GM21381 (cell line): ENCODE measurements around the gene C3orf80.
A peak's percentile ranks its signal among the peaks of the same experiment; 100 is the strongest.
"Not testable (repeated sequence)": the region's sequence is repeated elsewhere in the genome, so short reads cannot be mapped to it uniquely, and the experiment has no call there.

Source experiments
- ATAC-seq: cut with Tn5 transposase; IDR thresholded peaks from one replicate; pipeline ENCODE4 v1.9.1; 2021; ENCODE audit warnings: mild to moderate bottlenecking, moderate library complexity; ENCODE audit not compliant: unreplicated experiment

C3orf80 gene

GRCh38 chr3:160225176-160226025, at the start of gene C3orf80:
Gene C3orf80, plus strand, starts transcription at chr3:160225422. Its CDS starts 214 bp downstream, at chr3:160225636.
- ATAC-seq, result peak; percentile 82

- no peak for ATAC-seq
Observed at GRCh38 chr3:160176923-160177322, 48.3 kb upstream of the C3orf80 start.

GRCh38 chr3:160178661-160179060, 46.6 kb upstream of the C3orf80 start:
- not testable (repeated sequence) for ATAC-seq

- ATAC-seq, result not testable (repeated sequence)
Observed at GRCh38 chr3:160179403-160179802, 45.8 kb upstream of the C3orf80 start.

GRCh38 chr3:160179906-160180305, 45.3 kb upstream of the C3orf80 start:
- no peak for ATAC-seq

GRCh38 chr3:160180581-160181216, 44.5 kb upstream of the C3orf80 start:
- no peak for ATAC-seq

GRCh38 chr3:160183345-160184076, 41.7 kb upstream of the C3orf80 start:
- ATAC-seq, result no peak

- ATAC-seq, result no peak
Observed at GRCh38 chr3:160184655-160185054, 40.6 kb upstream of the C3orf80 start.

- no peak for ATAC-seq
Observed at GRCh38 chr3:160185751-160186150, 39.5 kb upstream of the C3orf80 start.

GRCh38 chr3:160187288-160187687, 37.9 kb upstream of the C3orf80 start:
- ATAC-seq, result no peak

- ATAC-seq, result no peak
Observed at GRCh38 chr3:160192310-160193029, 32.8 kb upstream of the C3orf80 start.

- ATAC-seq, result no peak
Observed at GRCh38 chr3:160193644-160194192, 31.5 kb upstream of the C3orf80 start.

- ATAC-seq, result no peak
Observed at GRCh38 chr3:160194438-160194837, 30.8 kb upstream of the C3orf80 start.

- ATAC-seq, result no peak
Observed at GRCh38 chr3:160195106-160195505, 30.1 kb upstream of the C3orf80 start.

GRCh38 chr3:160196511-160197104, 28.6 kb upstream of the C3orf80 start:
- no peak for ATAC-seq

- ATAC-seq, result no peak
Observed at GRCh38 chr3:160199108-160199507, 26.1 kb upstream of the C3orf80 start.

GRCh38 chr3:160200353-160200752, 24.9 kb upstream of the C3orf80 start:
- ATAC-seq, result no peak

- not testable (repeated sequence) for ATAC-seq
Observed at GRCh38 chr3:160204396-160205011, 20.7 kb upstream of the C3orf80 start.

GRCh38 chr3:160205606-160206005, 19.6 kb upstream of the C3orf80 start:
- ATAC-seq, result no peak

GRCh38 chr3:160210341-160210740, 14.9 kb upstream of the C3orf80 start:
- ATAC-seq, result no peak
